NCI-H187 (cell line): ENCODE data around the gene SESN2.

Experiments used
- DNase-seq, 2 experiments: peaks; one replicate each; lab custom pipeline; 2025; lab: John Stamatoyannopoulos, UW

The SESN2 gene

GRCh38 chr1:28249013-28249865 lies 10.1 kb upstream of the SESN2 start:
- no peak for DNase-seq

GRCh38 chr1:28249866-28250295 lies 9.4 kb upstream of the SESN2 start:
- DNase-seq = no peak

- no peak for DNase-seq
Measured at GRCh38 chr1:28256197-28256827, 3.0 kb upstream of the SESN2 start.

- DNase-seq = no peak
Measured at GRCh38 chr1:28257736-28258135, 1.6 kb upstream of the SESN2 start.

GRCh38 chr1:28258628-28259251 lies 578 bp upstream of the SESN2 start:
- DNase-seq = no peak

- no peak for DNase-seq
Measured at GRCh38 chr1:28259934-28260802, 850 bp downstream of the SESN2 start.

GRCh38 chr1:28260803-28261174 lies 1.5 kb downstream of the SESN2 start:
- DNase-seq = no peak

- no peak for DNase-seq
Measured at GRCh38 chr1:28264897-28265296, 5.6 kb downstream of the SESN2 start.

GRCh38 chr1:28265577-28265976 lies 6.3 kb downstream of the SESN2 start:
- DNase-seq = no peak

DNA sequence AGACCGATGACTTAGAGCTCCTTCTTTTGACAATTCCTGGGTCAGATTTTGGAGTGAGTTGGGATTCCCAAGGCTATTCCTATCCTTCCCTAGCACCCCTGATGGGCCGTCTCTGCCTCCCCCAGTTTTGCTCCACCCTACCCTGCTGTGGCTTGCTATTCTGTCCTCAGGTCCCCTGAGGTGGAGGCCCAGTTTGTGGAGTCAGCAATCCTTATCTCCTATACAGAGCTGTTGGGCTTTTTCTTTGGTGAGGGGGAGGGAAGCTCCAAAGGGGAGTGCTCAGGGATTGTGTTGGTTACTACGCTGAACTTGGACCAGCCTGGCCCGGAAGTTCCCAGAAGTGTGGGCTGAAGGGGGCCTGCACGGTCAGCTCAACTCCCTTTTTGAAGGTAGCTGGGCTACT lies 7.6 kb downstream of the SESN2 start:
- no peak for DNase-seq

- DNase-seq = no peak
Measured at GRCh38 chr1:28267633-28268032, 8.3 kb downstream of the SESN2 start.

DNA sequence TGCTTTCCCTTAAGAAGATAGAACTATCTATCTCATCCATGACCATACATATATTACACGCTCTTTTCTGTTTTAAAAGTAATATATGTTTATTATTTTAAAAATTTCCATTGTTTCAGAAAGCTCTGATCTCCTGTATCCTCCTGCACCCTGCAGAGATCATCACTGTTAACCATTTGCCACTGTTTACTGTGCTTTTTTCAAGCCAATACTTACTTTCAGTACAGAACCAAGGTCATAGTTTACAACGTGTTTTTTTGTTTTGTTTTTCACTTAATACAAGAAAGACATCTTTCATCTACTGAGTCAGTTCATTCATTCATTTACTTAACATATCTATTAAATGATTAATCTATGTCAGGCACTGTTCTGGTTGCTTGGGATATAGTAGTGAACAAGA lies 10.2 kb downstream of the SESN2 start:
- DNase-seq = no peak

DNA sequence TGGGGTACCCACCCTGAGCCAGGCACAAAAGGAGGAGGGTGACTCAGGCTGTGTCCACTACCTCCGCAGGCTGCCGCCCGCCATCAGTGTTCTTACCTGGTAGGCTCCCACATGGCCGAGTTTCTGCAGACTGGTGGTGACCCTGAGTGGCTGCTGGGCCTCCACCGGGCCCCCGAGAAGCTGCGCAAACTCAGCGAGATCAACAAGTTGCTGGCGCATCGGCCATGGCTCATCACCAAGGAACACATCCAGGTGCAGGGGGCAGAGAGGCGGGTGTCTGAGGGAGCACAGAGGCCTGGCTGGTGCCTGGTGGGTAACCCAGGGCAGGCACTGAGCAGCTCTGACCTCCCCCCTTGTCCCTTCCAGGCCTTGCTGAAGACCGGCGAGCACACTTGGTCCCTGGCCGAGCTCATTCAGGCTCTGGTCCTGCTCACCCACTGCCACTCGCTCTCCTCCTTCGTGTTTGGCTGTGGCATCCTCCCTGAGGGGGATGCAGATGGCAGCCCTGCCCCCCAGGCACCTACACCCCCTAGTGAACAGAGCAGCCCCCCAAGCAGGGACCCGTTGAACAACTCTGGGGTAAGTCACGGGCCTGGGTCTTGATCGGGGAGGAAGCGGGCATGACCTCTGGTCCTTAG lies 13.0 kb downstream of the SESN2 start:
- DNase-seq = no peak

DNA sequence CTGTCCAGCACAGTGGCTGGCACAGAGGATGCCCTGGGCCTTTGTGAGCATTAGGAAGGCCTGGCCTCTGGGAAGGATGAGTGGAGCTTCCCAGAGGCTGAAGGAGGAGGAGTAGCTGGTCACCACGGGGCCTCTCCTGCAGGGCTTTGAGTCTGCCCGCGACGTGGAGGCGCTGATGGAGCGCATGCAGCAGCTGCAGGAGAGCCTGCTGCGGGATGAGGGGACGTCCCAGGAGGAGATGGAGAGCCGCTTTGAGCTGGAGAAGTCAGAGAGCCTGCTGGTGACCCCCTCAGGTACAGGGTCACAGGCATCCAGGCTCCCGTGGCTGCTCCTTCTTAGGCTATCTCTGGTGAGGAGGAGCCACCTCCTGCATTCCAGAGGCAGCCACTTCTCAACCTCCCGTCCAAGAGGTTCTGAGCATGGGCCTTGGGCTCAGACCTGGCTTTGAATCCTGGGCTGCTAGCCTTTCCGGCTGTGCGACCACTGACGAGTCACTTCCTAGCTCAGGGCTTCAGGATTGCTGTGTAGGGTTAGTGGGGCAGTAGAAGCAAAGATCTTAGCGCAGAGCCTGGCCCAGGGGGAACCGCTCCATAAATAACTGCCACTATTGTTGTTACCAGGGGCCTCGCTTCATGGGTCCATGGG lies 14.0 kb downstream of the SESN2 start:
- DNase-seq = no peak

DNA sequence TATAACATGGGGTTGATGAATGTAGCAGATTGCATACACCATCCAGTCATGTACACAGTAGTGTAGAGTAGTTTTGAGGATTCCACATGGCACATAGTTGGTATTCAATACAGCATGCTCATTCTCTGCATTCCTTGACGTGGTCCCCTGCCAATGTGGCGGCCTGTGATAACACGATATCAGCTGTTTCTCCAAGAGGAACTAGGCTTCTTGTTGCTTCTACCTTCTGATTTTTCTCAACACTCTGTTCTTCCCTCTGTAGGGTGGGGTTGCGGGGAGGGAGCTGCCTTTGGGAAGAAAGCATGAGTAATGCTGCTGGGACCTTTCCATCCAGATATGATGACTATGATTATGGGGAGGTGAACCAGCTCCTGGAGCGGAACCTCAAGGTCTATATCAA lies 19.4 kb downstream of the SESN2 start:
- no peak for DNase-seq

GRCh38 chr1:28279721-28280120 lies 20.4 kb downstream of the SESN2 start:
- DNase-seq = no peak

DNA sequence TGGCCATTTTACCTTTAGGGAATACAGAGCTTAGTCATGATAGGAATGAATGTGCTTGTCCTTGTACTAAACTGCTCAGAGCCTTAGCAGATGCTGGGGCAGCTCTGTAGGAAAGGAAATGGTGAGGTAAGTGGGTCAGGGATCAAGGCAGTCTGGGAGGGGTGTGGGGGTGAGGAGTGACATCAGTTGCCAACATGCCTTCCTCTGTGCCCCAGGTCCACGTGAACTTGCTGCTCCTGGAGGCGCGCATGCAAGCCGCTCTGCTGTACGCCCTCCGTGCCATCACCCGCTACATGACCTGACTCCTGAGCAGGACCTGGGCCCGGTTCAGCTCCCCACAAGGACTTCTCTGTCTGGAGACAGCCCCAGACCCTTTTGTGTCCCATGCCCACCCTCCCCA lies 21.2 kb downstream of the SESN2 start:
- DNase-seq = no peak

- no peak for DNase-seq
Measured at GRCh38 chr1:28280977-28281381, 21.7 kb downstream of the SESN2 start.

DNA sequence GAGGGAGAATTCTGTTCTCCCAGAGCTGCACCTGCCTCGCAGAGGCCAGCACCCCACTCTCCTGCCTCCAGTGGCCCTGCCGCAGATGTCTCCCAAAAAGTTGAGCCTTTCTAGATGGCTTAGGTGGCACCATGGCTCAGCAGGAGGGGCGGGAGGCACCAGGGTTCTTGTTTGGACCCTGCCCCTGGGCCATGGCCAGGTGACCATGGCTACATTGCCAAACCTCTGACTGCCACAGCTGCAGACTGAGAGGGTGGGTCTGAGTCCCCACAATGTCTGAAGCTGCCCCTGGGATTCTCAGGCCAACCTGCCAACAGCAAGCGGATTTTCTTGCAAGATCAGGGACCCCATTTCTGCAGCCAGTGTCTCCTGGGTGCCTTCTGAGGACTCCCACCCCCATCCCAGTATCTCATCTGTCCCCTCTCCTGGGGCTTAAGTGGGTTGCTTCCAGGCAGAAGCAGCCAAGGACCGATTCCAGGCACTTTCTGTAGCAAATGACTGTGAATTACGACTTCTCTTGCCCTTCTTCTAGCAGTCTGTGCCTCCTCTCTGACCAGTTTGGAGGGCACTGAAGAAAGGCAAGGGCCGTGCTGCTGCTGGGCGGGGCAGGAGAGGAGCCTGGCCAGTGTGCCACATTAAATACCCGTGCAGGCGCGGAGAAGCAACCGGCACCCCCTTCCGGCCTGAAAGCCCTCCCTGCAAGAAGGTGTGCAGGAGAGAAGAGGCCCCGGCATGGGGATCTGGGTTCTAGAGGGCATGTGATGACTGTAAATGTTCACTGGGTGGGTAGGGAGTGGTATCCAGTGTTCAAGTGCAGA lies 22.5 kb downstream of the SESN2 start:
- no peak for DNase-seq
